Duodenal mucosa (tissue), 2 donors: ENCODE measurements around the gene PEX10.
A peak's percentile ranks its signal among the peaks of the same experiment; 100 is the strongest.

Experiments
- H3K27ac ChIP-seq: one replicate; pipeline ENCODE4 v1.7.0; 2013; ENCODE audit warnings: low read depth, low read length
- H3K27me3 ChIP-seq, 2 donors: one replicate each; pipeline ENCODE4 v1.7.0; 2013; ENCODE audit warnings: low read length in 2 of 2, control low read depth in 1 of 2; ENCODE audit not compliant: insufficient read depth in 2 of 2, control insufficient read depth in 1 of 2
- H3K36me3 ChIP-seq, 2 donors: one replicate each; pipeline ENCODE4 v1.7.0; 2013; ENCODE audit warnings: low read length in 2 of 2, control low read depth in 1 of 2; ENCODE audit not compliant: insufficient read depth in 2 of 2, control insufficient read depth in 1 of 2
- H3K4me1 ChIP-seq, 2 donors: one replicate each; pipeline ENCODE4 v1.7.0; 2013; ENCODE audit warnings: low read length in 2 of 2, control low read depth in 1 of 2; ENCODE audit not compliant: insufficient read depth in 2 of 2, control insufficient read depth in 1 of 2
- H3K4me3 ChIP-seq, 2 donors: one replicate each; pipeline ENCODE4 v1.7.0; 2013; ENCODE audit warnings: low read length in 2 of 2, low read depth in 1 of 2
- H3K9ac ChIP-seq, 2 donors: one replicate each; pipeline ENCODE4 v1.7.0; 2013; ENCODE audit warnings: low read length in 2 of 2, low read depth in 1 of 2
- H3K9me3 ChIP-seq, 2 donors: one replicate each; pipeline ENCODE4 v1.7.0; 2013; ENCODE audit warnings: low read length in 2 of 2, control low read depth in 1 of 2; ENCODE audit not compliant: control insufficient read depth in 1 of 2

The PEX10 gene

DNA sequence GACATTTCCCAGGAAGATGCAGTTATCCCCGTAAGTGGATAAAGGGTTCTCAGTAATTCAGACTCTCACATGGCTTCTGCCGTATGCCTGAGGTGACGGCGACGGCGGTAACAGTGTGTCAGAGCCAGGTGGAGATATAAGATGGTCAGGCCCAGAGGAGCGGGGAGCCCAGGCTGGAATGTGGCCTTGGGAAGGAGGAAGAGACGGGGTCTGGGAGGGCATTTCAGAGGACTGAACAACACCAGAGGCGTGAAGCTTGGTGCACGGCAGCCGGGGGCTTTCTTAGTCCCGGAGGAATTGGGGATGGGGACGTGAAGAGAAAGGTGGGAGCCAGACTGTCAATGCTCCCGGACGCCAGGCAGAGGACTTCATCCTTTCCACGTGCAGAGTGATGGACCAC lies 19.7 kb downstream of the PEX10 start:
- Histone ChIP-seq H3K4me1 (peaks cover 38 to 45% of the 10 kb centered on the region in 2 donors), H3K27me3 (no peaks in the 10 kb centered on the region), H3K36me3 (peaks cover 24 to 32% of the 10 kb centered on the region in 2 donors), H3K4me3 (peak overlapping the region; percentile 73 to 90), H3K9ac (peak overlapping the region; percentile 58 to 96), H3K9me3 (no peaks in the 10 kb centered on the region), H3K27ac (peak overlapping the region; percentile 78)

DNA sequence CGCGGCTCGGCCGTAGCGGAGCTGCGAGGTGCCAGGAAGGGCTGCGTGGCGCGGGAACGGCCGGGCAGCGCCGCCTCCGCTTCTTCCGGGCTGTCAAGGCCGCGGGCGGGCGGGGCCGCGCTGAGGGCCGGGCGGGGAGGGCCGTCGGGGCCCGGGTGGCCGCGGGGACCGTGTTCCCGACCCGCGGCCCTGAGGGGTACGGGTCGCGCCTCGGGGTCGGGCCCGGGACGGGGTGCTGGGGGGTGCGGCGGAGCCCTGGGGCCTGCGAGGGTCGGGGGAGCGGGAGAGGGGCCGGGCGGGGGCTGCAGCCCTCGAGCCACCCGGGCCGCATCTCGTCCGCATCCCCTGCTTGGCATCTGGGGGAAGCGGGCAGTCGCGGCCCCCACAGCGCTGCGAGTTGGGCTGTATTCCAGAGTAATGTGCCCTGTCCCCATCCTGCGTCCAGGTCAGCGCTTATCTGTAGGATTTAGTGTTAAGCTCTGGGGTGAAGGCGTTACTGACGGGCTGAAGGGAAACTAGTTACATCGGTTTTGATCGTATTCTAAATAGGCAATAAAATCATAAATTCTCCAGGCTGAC lies 20.3 kb downstream of the PEX10 start:
- H3K9ac ChIP-seq = peak overlapping the region; percentile 58 to 96
- peak overlapping the region; percentile 73 to 90 for H3K4me3 ChIP-seq
- no peaks in the 10 kb centered on the region for H3K27me3 ChIP-seq
- peak overlapping the region; percentile 78 for H3K27ac ChIP-seq
- H3K4me1 ChIP-seq = peaks cover 38 to 45% of the 10 kb centered on the region in 2 donors
- no peaks in the 10 kb centered on the region for H3K9me3 ChIP-seq
- peaks cover 18 to 25% of the 10 kb centered on the region in 2 donors for H3K36me3 ChIP-seq

GRCh38 chr1:2391041-2391930 lies 21.1 kb downstream of the PEX10 start, which contains the start of the genes MORN1 and RER1:
Gene MORN1, minus strand, starts transcription at chr1:2391554. Its CDS starts 21 bp downstream, at chr1:2391533.
Gene RER1, plus strand, starts transcription at chr1:2391841. Its CDS starts 3,950 bp downstream, at chr1:2395791.
- Histone ChIP-seq H3K9ac (peak within 1 kb of the TSS; percentile 74 to 96), H3K27me3 (no peaks in the 10 kb centered on the region), H3K4me3 (peak within 1 kb of the TSS; percentile 89 to 90), H3K4me1 (peaks cover 38 to 45% of the 10 kb centered on the region in 2 donors), H3K27ac (peak within 1 kb of the TSS; percentile 78), H3K9me3 (no peaks in the 10 kb centered on the region), H3K36me3 (peaks cover 16 to 19% of the 10 kb centered on the region in 2 donors)

GRCh38 chr1:2389644-2390043 lies 22.7 kb downstream of the PEX10 start:
- peaks cover 6 to 11% of the 10 kb centered on the region in 2 donors for H3K36me3 ChIP-seq
- no peak overlapping the region for H3K9ac ChIP-seq
- H3K27me3 ChIP-seq = no peaks in the 10 kb centered on the region
- no peaks in the 10 kb centered on the region for H3K9me3 ChIP-seq
- no peak overlapping the region for H3K27ac ChIP-seq
- peaks cover 29 to 37% of the 10 kb centered on the region in 2 donors for H3K4me1 ChIP-seq
- H3K4me3 ChIP-seq = no peak overlapping the region

DNA sequence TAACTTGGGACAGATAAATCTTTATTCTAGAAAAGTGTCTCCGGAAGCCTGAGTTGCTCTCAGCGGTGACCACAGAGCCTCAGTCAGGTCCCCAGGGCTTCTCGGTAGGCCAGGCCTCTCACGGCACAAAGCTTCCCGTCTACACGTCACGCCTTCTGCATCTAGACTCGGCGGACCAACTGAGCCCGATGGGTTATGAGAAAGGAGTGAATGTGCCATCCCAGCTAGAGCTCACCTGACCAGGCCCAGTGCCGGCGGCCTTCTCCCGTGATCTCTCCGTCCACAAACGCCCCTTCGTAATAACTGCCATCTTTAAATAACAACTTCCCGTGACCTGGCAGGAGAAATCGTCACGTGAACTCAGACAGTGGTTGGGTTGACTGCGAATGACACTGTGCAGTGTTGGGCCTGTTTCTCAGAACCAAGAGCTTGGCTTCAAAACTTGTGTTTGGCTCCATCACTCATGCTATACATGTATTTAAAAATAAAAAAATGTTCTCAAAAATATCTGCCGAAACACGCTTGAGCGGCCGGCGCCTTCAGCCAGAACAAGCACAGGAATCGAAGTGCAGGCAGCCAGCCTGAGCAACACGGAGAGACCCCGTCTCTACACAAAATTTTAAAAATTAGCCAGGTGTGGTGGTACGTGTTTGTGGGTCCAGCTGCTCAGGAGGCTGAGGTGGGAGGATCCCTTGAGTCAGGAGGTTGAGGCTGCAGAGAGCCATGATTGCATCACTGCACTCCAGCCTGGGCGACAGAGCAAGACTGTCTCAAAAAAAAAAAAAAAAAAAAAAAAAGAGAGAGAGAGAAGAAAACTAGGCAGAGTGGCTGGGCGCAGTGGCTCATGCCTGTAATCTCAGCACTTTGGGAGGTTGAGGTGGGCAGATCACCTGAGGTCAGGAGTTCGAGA lies 24.1 kb downstream of the PEX10 start:
- Histone ChIP-seq H3K9ac (no peak overlapping the region), H3K4me3 (no peak overlapping the region), H3K27ac (no peak overlapping the region), H3K9me3 (no peaks in the 10 kb centered on the region), H3K4me1 (peaks cover 15 to 23% of the 10 kb centered on the region in 2 donors), H3K27me3 (no peaks in the 10 kb centered on the region), H3K36me3 (peaks cover 0 to 5% of the 10 kb centered on the region in 2 donors)

- Histone ChIP-seq H3K9ac (no peak overlapping the region), H3K4me1 (peaks cover 5 to 14% of the 10 kb centered on the region in 2 donors), H3K36me3 (peaks cover 0 to 5% of the 10 kb centered on the region in 2 donors), H3K27ac (no peak overlapping the region), H3K27me3 (no peaks in the 10 kb centered on the region), H3K4me3 (no peak overlapping the region), H3K9me3 (no peaks in the 10 kb centered on the region)
Measured at GRCh38 chr1:2386636-2387611, 25.4 kb downstream of the PEX10 start.

GRCh38 chr1:2385606-2386280 lies 26.6 kb downstream of the PEX10 start:
- Histone ChIP-seq H3K36me3 (peaks cover 0 to 5% of the 10 kb centered on the region in 2 donors), H3K4me3 (no peak overlapping the region), H3K9me3 (no peaks in the 10 kb centered on the region), H3K4me1 (peaks cover 5 to 11% of the 10 kb centered on the region in 2 donors), H3K9ac (no peak overlapping the region), H3K27me3 (no peaks in the 10 kb centered on the region), H3K27ac (no peak overlapping the region)

DNA sequence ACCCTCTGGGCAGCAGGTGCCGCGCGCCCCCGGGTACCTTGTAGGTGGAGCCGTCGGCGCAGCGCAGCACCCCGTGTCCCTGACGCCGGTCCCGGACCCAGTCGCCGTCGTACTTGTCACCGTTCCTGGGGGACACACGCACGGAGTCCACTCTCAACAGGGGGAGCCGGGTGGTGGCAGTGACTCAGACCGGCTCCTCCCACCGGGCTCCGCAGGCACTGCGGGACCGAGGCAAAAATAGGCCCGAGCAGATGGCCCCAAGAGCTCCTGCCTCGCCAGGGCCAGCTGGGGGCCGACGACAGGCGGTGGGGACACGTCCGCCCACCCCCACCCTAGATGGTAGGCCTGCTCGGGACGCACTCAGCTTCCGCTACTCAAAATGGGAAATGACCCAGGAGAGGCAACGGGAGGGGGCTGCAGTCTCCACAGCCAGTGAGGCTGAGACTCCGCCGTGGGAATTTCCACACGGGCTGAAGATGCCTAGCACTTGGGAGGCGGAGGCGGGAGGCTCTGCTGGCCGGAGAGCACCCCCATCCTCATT lies 27.4 kb downstream of the PEX10 start:
- Histone ChIP-seq H3K36me3 (peaks cover 0 to 5% of the 10 kb centered on the region in 2 donors), H3K9ac (no peak overlapping the region), H3K9me3 (no peaks in the 10 kb centered on the region), H3K27ac (no peak overlapping the region), H3K27me3 (no peaks in the 10 kb centered on the region), H3K4me3 (no peak overlapping the region), H3K4me1 (peaks cover 0 to 4% of the 10 kb centered on the region in 2 donors)
